Neural cell (in vitro differentiated cells): ENCODE data around the gene CHCHD3.

Source experiments
- CTCF ChIP-seq: fragments of 450-650 bp; IDR thresholded peaks from 2 replicates; pipeline ENCODE4 v1.5.1; 2014; ENCODE audit warnings: antibody characterized with exemption, mild to moderate bottlenecking, moderate library complexity; ENCODE audit not compliant: poor library complexity, severe bottlenecking
- EP300 ChIP-seq: fragments of 450-650 bp; conservative IDR thresholded peaks from 2 replicates; pipeline ENCODE4 v1.6.1; 2014; ENCODE audit warnings: antibody characterized with exemption, mild to moderate bottlenecking, moderate library complexity; ENCODE audit not compliant: poor library complexity, severe bottlenecking

- TF ChIP-seq CTCF (no peak), EP300 (no peak)
Measured at GRCh38 chr7:132866551-132866950, 215.3 kb downstream of the CHCHD3 start.
